Hippocampal formation (tissue), 2 donors: Measurements from ENCODE around the gene PRPF6.

Source experiments
- DNase-seq, 2 donors: peaks; one replicate each; lab custom pipeline; 2025; lab: John Stamatoyannopoulos, UW

PRPF6 gene

DNA sequence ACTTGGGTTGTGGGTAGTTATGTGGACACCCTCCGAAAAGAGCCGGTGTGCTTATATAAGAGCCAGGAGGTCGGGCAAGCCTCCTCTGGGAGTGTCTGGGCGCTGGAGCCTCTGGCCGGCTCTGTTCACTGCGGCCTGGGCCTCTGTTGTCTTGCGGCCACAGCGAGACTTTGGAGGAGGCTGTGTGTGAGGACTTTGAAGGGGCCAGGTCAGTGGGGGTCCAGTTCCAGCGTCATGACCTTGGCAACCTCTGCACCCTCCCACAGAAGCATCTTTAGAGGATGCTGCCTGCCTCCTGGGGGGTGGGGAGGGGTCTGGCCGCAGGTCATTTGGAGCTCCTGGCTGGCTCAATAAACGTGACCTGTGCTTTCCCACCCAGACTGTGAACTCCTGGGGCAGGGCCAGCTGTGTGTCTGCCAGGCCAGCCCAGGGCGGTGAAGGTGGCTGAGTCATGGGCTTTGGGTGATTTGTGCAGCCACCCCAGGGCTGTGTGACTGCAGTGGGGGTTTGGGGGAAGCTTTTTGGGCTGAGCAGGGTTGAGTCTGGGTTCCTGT lies 83.3 kb downstream of the PRPF6 start:
- DNase-seq: no peak

- DNase-seq: no peak
Observed at GRCh38 chr20:64065062-64065973, 84.4 kb downstream of the PRPF6 start.

GRCh38 chr20:64065974-64066343 lies 85.0 kb downstream of the PRPF6 start:
- no peak for DNase-seq

DNA sequence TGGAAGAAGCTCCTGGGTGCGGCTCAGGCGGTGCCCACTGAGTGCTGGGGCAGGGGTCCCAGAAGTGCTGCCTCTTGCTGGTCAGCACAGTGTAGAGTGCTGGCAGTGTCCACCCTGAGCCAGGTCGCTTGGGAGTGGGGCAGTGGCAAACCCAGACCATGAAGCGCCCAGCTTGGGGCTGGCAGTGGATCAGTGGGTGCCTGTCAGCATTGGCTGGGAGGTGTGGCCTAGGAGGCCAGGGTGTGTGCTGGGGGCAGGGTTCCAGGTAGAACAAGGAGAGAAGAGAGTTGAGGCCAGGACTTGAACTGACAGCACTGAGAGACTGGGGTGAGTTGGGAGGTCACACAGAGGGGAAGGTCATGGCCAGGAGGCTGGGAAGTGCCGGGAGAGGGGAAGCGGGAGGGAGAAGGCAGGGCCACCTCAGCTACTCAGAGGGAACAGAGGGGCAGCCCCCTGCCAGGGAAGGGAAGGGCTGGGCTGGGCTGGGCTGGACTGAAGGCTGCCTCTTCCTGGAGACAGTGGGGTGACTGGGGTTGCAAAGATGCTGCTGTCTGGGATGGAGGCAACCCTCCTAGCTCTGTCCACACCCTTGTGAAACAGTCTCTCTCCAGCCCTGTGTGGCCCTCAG lies 86.2 kb downstream of the PRPF6 start:
- no peak for DNase-seq

- DNase-seq: no peak
Observed at GRCh38 chr20:64067733-64068307, 86.9 kb downstream of the PRPF6 start.

DNA sequence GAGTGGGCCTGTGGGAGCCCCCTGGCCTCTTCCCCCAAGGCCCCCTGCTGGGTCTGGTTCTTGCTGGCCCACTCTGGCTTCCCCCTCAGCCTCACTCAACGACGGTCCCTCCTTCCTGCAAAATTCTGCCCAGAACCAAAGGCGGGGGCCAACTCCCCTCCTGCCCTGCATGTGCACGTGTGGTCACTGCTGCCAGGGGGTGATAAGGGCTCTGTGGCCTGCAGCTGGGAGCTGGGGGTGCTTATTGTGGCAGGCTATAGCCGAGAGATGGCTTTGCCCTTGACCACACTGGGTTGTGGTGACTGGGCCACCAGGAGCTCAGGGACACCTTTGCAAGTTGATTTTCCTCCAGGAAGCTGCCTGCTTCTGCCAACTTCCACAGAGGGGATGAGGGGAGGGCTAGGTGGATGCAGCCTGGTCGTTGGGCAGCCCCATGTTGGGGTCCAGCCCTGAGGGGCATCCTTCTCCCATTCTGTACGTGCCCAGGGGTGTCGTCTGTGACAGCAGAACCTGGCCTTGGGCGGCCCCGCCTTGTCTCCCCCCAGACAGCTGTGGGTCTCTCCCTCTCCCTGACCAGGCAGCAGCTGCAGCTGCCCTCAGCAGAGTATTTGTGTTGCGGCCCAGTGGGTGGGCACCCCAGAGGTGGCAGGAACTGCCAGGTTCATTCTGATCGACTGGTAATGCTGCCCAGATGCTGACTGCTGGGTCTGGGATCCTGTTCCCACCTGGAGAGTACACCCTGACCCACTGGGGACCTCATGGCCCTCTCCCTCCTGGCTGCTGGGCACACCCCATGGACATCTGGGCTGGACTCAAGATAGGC lies 87.7 kb downstream of the PRPF6 start:
- DNase-seq: no peak

DNA sequence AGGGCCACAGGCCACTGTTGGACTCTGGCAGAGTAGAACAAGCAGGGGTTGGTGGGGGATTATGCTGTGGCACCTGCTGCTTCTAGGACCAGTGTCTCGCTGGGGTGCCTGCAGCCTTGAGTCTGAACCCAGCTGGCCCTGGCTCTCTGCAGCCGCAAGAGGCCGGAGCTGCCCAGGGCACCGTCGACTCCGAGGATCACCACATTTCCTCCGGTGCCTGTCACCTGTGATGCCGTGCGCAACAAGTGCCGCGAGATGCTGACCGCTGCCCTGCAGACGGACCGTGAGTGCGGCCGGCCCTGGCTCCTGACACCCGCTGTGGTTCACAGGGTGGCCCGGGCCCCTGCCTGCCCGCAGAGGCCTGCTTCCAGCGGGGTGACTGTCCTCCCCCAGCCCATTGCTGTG lies 88.3 kb downstream of the PRPF6 start:
- no peak for DNase-seq

- no peak for DNase-seq
Observed at GRCh38 chr20:64069614-64070243, 88.8 kb downstream of the PRPF6 start.

DNA sequence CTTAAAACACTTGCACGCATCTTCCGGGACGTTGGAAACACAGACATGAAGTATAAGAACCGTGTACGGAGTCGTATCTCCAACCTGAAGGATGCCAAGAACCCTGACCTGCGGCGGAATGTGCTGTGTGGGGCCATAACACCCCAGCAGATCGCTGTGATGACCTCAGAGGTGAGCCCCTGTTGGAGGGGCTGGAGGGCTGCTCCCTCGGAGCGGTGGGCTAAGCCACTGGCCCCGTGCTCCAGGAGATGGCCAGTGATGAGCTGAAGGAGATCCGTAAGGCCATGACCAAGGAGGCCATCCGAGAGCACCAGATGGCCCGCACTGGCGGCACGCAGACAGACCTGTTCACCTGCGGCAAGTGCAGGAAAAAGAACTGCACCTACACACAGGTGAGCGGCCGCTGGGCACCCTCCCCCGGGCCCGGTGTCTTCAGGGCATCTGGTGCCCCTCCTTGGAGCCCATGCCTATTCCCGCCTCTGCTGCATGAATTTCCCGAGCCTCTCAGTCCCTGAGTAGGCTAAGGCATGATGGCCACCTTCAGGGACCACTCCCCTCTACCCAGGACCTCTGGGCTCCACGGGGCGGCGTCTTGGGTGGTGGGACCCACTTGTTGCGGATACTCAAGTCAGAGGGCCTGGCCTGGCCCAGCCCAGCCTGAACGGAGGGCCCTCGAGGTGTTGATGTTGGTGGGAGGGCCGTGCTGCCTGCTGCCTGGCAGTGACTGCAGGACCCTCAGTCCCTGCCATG lies 89.5 kb downstream of the PRPF6 start:
- DNase-seq: no peak

GRCh38 chr20:64071341-64072332 lies 90.7 kb downstream of the PRPF6 start:
- no peak for DNase-seq

DNA sequence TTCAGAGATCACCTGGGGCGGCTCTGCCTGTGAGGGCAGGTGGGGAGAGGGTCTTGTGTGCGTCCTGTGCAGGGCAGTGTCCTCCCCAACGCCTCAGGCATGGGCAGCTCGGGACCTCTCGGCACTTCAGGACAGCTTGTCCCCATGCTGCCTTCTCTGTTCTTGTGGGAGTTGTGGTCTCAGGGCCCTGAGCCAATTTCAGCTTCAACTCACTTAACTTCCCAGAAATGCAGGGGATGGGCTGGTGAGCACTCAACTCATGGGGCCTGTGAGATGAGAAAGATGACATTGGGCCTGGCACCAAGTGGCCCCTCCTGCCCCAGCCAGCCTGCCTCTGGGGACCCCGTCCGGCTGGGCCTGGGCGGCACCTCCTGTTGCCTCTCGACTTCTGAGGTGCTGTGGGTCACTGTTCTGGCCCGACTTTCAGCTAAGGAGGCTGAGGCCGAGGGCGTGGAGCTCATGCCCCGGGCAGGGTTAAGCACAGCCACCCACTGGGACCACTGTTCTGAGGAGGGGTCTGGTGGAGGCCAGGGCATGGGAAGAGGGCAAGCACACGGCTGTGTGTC lies 91.6 kb downstream of the PRPF6 start:
- DNase-seq: no peak

GRCh38 chr20:64073476-64074183 lies 92.7 kb downstream of the PRPF6 start:
- DNase-seq: no peak

DNA sequence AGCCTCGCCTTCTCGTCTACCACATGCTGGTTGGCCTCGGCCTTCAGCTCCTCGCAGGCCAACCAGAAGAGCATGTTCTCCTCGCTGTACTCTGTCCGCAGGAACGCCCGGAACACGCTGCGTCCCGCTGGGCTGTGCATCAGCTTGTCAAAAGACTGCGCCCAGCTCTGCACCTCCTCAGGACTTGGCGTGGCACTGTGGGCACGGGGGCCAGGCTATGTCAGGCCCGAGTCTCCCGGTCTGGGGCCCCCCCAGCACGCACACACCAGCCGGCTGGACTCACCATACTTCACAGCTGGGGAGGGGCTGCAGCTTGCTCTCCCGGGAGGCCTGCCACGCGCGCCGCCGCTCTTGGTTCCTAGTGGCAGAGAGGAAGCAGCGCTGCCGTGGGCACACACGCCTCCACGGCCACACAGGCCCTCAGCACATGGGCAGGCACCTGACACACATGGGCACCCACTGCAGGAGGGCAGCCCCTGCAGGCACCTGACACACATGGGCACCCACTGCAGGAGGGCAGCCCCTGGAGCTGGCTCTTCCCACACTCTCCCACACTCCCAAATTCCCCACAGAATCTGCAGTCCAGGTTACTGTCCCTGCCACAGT lies 93.4 kb downstream of the PRPF6 start:
- no peak for DNase-seq

DNA sequence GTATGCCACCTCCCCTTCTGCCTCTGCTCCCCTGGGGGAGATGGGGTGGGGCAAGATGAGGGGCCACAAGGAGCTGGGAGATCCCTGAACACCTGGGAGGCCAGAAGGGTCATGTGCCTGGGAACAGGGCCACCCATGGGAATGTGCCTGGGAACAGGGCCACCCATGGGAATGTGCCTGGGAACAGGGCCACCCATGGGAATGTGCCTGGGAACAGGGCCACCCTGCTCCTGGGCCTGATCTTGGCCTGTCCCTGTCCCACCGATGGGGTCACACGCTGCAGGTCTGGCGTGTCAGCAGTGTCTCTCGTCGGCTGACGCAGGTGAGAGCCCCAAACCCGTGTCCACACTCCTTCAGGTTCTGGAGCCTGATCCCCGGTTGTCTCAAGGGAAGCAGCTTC lies 94.0 kb downstream of the PRPF6 start:
- DNase-seq: no peak

- no peak for DNase-seq
Observed at GRCh38 chr20:64075556-64075955, 94.6 kb downstream of the PRPF6 start.

DNA sequence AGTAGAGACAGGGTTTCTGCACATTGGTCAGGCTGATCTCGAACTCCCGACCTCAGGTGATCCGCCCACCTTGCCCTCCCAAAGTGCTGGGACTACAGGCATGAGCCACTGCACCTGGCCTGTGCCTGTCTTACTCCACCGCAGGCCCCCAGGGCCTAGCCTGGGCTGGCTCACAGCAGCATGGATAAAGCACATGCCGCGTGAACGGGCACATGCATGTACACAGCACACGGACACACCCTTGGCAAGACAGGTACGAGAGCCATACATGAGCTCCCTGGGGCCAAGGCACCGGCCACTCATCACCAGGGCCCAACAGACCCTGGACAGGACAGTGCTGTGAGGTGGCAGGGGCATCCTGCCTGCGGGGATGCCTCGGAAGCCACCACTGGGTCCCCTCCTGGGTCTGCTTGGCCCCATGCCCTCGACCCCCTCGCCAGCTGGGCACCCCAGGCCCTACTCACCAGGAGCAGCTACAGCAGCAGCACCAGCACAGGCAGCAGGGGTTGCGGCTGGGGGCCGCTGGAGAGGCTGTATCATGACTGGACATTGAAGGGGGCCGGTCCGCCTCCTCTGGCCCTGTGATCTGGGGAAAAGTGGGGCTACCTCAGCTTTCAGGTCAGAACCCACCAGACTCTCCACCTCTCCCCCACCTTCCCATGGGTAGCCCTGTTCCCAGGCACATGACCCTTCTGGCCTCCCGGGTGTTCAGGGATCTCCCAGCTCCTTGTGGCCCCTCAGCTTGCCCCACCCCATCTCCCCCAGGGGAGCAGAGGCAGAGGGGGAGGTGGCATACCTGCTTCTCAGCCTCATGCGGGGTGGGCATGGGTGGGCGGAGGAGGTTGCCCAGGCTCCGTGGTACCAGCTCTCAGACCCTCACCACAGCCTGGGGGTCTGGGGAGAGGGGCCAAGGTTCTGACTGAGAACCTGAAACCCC lies 95.4 kb downstream of the PRPF6 start:
- no peak for DNase-seq

GRCh38 chr20:64077094-64077493 lies 96.2 kb downstream of the PRPF6 start:
- no peak for DNase-seq
